Fibroblast of lung (primary cell): ENCODE results near the gene UBR3. TPM values are rescaled to one million over a fixed set of nuclear protein-coding genes. Genes with fewer than 3 reads are reported as not detected.

Source experiments
- DNase-seq, 2 donors: peaks; one replicate each; pipeline versions ENCODE4 v3.0.0 to v3.0.0-alpha.2; 2010; ENCODE audit warnings: low read depth in 2 of 2
- H2AFZ ChIP-seq: 2 replicates; pipeline ENCODE4 v1.5.1; 2012; ENCODE audit warnings: low read length, control low read depth, inconsistent platforms
- H3K27ac ChIP-seq: 2 replicates; pipeline ENCODE4 v1.5.1; 2011; ENCODE audit warnings: low read length, control low read depth; ENCODE audit not compliant: insufficient read depth
- H3K27me3 ChIP-seq: 2 replicates; pipeline ENCODE4 v1.5.1; 2011; ENCODE audit warnings: mild to moderate bottlenecking, low read length; ENCODE audit not compliant: control insufficient read depth, insufficient read depth
- H3K36me3 ChIP-seq: 2 replicates; pipeline ENCODE4 v1.5.1; 2011; ENCODE audit warnings: low read length; ENCODE audit not compliant: control insufficient read depth, insufficient read depth
- H3K4me1 ChIP-seq: 2 replicates; pipeline ENCODE4 v1.5.1; 2011; ENCODE audit warnings: low read length; ENCODE audit not compliant: control insufficient read depth, insufficient read depth; ENCODE audit errors: extremely low read depth
- H3K4me2 ChIP-seq: 2 replicates; pipeline ENCODE4 v1.5.1; 2011; ENCODE audit warnings: low read length, control low read depth; ENCODE audit not compliant: insufficient read depth; ENCODE audit errors: extremely low read depth
- H3K4me3 ChIP-seq, 4 experiments: fragments of 200-600 bp in 1 of 4; sonication (generic) in 1 of 4; replicated peaks in 1 of 4; 2 replicates each; pipeline ENCODE4 v1.5.1; 2011 to 2016; ENCODE audit warnings: low read length in 4 of 4, low read depth in 3 of 4, mild to moderate bottlenecking in 3 of 4, control low read depth in 2 of 4, inconsistent platforms in 1 of 4, mixed read lengths in 1 of 4; ENCODE audit not compliant: insufficient read depth in 1 of 4; ENCODE audit errors: control extremely low read depth in 1 of 4
- H3K79me2 ChIP-seq: 2 replicates; pipeline ENCODE4 v1.5.1; 2012; ENCODE audit warnings: mild to moderate bottlenecking, low read length, inconsistent platforms; ENCODE audit not compliant: control insufficient read depth, insufficient read depth
- H3K9ac ChIP-seq: 2 replicates; pipeline ENCODE4 v1.5.1; 2011; ENCODE audit warnings: mild to moderate bottlenecking, low read length, control low read depth; ENCODE audit not compliant: insufficient read depth
- H3K9me3 ChIP-seq: 2 replicates; pipeline ENCODE4 v1.5.1; 2012; ENCODE audit warnings: low read depth, low read length; ENCODE audit not compliant: control insufficient read depth, insufficient read depth
- H4K20me1 ChIP-seq: 2 replicates; pipeline ENCODE4 v1.5.1; 2011; ENCODE audit warnings: low read length; ENCODE audit not compliant: control insufficient read depth, insufficient read depth; ENCODE audit errors: extremely low read depth
- EZH2 ChIP-seq: IDR thresholded peaks from 2 replicates; pipeline ENCODE4 v1.5.1; 2012; ENCODE audit warnings: low read length, control low read depth, mild to moderate bottlenecking; ENCODE audit errors: missing control alignments
- polyA plus RNA-seq, 2 donors: library from polyadenylated mRNA; depleted of rRNA in 1 of 2; stranded (reverse) in 1 of 2; unstranded in 1 of 2; fragments of >200 nt; gene quantifications; 2 replicates each; pipeline ENCODE4 v1.2.1, GENCODE V29; 2011 to 2012; ENCODE audit warnings: missing spikeins in 1 of 2
- total RNA-seq: library from RNA; depleted of rRNA; stranded (reverse); fragments of >200 nt; gene quantifications from 2 replicates; pipeline ENCODE4 v1.2.1, GENCODE V29; 2014
- TF ChIP-seq, protein P1 (sequence below), 2 donors: IDR thresholded peaks in 1 of 2; conservative IDR thresholded peaks in 1 of 2; 1 replicate in 1 of 2; 2 replicates in 1 of 2; pipeline ENCODE4 v1.5.1; 2011 to 2012; ENCODE audit warnings: low read length in 2 of 2, control low read depth in 1 of 2, inconsistent platforms in 1 of 2, low read depth in 1 of 2, mild to moderate bottlenecking in 1 of 2

UBR3 gene
- total and polyA plus RNA-seq, 2 donors (not counting 1 experiment from before 2014, with no cell fraction given) = 21.7 to 39.5 TPM

DNA sequence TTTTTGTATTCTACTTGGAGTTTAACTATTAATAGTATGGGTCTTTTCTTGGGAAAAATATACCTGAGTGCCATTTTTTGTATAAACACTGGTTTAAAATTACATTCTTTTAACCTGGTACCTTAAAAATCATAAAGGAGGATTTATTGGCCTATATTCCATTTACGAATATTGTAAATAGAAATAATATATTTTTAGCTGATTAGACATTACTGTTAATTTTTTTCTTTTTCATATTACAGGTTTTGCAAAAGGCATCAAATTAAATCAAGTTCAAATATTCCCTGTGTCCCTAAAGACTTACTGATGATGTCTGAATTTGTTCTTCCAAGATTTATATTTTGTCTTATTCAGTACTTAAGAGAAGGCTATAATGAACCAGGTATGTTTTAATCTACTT, 44.7 kb downstream of the UBR3 start:
- Histone ChIP-seq H3K9ac (no peak overlapping the region), H3K4me3 (no peak overlapping the region), H4K20me1 (no peaks in the 10 kb centered on the region), H3K27ac (no peak overlapping the region), H3K27me3 (no peaks in the 10 kb centered on the region), H3K79me2 (peaks cover 2% of the 10 kb centered on the region), H3K4me1 (no peaks in the 10 kb centered on the region), H2AFZ (no peak overlapping the region), H3K4me2 (no peak overlapping the region), H3K36me3 (no peaks in the 10 kb centered on the region), H3K9me3 (no peaks in the 10 kb centered on the region)
- TF ChIP-seq EZH2 = no peak
- TF ChIP-seq, protein P1, sequence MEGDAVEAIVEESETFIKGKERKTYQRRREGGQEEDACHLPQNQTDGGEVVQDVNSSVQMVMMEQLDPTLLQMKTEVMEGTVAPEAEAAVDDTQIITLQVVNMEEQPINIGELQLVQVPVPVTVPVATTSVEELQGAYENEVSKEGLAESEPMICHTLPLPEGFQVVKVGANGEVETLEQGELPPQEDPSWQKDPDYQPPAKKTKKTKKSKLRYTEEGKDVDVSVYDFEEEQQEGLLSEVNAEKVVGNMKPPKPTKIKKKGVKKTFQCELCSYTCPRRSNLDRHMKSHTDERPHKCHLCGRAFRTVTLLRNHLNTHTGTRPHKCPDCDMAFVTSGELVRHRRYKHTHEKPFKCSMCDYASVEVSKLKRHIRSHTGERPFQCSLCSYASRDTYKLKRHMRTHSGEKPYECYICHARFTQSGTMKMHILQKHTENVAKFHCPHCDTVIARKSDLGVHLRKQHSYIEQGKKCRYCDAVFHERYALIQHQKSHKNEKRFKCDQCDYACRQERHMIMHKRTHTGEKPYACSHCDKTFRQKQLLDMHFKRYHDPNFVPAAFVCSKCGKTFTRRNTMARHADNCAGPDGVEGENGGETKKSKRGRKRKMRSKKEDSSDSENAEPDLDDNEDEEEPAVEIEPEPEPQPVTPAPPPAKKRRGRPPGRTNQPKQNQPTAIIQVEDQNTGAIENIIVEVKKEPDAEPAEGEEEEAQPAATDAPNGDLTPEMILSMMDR (conservative IDR thresholded peaks at IDR 0.05 in 1 of 2, IDR thresholded peaks at IDR 0.05 in 1 of 2; ENCODE audit: low read depth in 1 of 2, low read length in 2 of 2) = no peak
- no peak for DNase-seq

DNA sequence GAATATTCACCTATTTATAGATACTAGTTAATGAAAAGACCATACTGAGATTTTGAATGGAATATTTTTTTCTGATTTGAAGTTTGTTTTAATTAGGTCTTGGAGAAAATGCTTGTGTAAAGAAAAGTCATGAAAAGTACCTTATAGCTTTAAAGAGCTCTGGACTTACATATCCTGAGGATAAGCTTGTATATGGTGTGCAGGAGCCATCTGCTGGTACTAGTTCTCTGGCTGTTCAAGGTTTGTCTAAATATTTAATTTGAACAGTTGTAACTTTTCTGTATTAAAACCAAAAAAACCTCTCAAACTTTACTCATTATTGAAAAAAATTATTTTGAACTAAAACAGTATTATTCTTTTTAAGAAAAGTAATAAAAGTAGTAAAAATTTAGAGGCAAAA, 50.1 kb downstream of the UBR3 start:
- no peak overlapping the region for H2AFZ ChIP-seq
- H3K4me3 ChIP-seq = no peak overlapping the region
- no peaks in the 10 kb centered on the region for H3K36me3 ChIP-seq
- H3K4me2 ChIP-seq = no peak overlapping the region
- no peaks in the 10 kb centered on the region for H3K27me3 ChIP-seq
- no peaks in the 10 kb centered on the region for H3K9me3 ChIP-seq
- H3K4me1 ChIP-seq = no peaks in the 10 kb centered on the region
- no peak for TF ChIP-seq EZH2
- TF ChIP-seq, protein P1 (conservative IDR thresholded peaks at IDR 0.05 in 1 of 2, IDR thresholded peaks at IDR 0.05 in 1 of 2; ENCODE audit: low read depth in 1 of 2, low read length in 2 of 2) = peak; percentile 33 to 34
- H4K20me1 ChIP-seq = no peaks in the 10 kb centered on the region
- no peak overlapping the region for H3K27ac ChIP-seq
- H3K79me2 ChIP-seq = no peaks in the 10 kb centered on the region
- H3K9ac ChIP-seq = no peak overlapping the region
- peak; percentile 15 to 54 for DNase-seq

DNA sequence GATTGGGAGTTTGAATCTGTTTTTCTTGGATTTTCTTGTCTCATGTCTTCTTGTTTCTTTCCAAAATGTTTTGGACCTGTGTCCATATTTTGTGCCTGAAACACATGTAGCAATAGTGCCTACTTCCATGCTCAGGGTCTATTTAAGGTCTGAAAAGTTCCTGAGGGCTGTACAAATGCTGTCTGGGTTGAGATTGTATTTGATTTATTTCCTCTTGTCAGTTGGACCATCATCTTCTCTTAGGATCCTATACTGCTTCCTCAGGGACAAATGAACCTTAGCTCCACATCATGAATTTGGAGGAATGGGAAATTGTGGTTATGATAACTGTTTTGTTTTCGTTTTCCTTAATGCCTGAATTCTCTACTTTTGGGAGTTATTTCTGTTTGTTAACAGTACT, 59.9 kb downstream of the UBR3 start:
- peaks cover 2% of the 10 kb centered on the region for H3K4me1 ChIP-seq
- H3K4me3 ChIP-seq = no peak overlapping the region
- no peaks in the 10 kb centered on the region for H3K9me3 ChIP-seq
- H3K9ac ChIP-seq = no peak overlapping the region
- no peaks in the 10 kb centered on the region for H3K79me2 ChIP-seq
- no peaks in the 10 kb centered on the region for H4K20me1 ChIP-seq
- no peaks in the 10 kb centered on the region for H3K36me3 ChIP-seq
- H3K27me3 ChIP-seq = no peaks in the 10 kb centered on the region
- TF ChIP-seq, protein P1 (conservative IDR thresholded peaks at IDR 0.05 in 1 of 2, IDR thresholded peaks at IDR 0.05 in 1 of 2; ENCODE audit: low read depth in 1 of 2, low read length in 2 of 2) = no peak
- no peak for TF ChIP-seq EZH2
- DNase-seq = no peak
- no peak overlapping the region for H2AFZ ChIP-seq
- no peak overlapping the region for H3K4me2 ChIP-seq
- H3K27ac ChIP-seq = no peak overlapping the region
